Stomach (tissue), 4 donors: ENCODE results near the gene B3GNT9.

Experiments used
- EP300 ChIP-seq: sonication (generic); formaldehyde crosslinking; IDR thresholded peaks from one replicate; pipeline ENCODE4 v1.6.1; 2017; ENCODE audit warnings: antibody characterized with exemption
- POLR2A ChIP-seq, 4 donors: fragments of 450-650 bp; IDR thresholded peaks; one replicate each; pipeline ENCODE4 v1.6.1; 2016; ENCODE audit warnings: antibody characterized with exemption in 4 of 4, control low read depth in 2 of 4, mild to moderate bottlenecking in 1 of 4, moderate library complexity in 1 of 4
- TF ChIP-seq, protein P1 (sequence below), 7 experiments: fragments of 450-650 bp in 4 of 7; fragments of 200-600 bp in 3 of 7; sonication (generic) in 3 of 7; IDR thresholded peaks; one replicate each; pipeline ENCODE4 v1.5.1; 2016 to 2019; ENCODE audit warnings: antibody characterized with exemption in 7 of 7, control low read depth in 2 of 7, mild to moderate bottlenecking in 1 of 7

DNA sequence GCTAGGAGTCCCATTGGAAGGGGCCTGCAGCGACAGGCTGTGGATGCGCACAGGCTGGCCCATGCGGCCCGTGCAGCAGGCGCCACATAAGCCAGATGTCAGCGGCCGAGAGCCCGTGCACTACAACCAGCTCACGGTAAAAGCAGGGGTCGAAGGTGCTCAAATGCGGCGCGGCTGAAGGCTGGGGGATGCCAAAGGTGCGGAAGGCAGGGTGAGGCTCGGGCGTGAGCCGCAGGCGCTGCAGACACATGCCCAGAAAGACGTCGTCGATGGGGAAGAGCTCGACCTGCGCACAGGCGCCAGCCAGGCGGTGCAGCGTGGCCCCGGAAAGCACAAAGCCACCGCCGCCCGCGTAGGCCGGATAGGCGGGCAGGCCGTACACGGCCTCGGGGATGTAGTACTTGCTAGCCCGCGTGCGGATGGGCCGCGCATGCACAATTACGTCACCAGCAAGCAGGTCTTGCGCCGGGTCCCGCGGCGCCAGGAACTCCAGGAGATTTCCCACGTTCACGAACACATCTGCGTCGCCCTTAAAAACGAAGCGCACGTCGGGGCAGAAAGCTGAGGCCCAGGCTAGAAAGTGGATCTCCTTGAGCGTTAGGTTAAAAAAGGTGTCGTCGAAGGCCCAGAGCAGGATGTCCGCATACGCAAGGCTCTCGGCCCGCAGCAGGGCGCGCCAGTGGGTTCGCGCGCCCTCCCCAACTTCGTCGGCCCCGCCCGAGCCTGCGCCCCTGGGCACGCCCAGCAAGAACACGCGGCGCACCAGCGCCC is 1.3 kb downstream of the B3GNT9 start:
- TF ChIP-seq, protein P1, sequence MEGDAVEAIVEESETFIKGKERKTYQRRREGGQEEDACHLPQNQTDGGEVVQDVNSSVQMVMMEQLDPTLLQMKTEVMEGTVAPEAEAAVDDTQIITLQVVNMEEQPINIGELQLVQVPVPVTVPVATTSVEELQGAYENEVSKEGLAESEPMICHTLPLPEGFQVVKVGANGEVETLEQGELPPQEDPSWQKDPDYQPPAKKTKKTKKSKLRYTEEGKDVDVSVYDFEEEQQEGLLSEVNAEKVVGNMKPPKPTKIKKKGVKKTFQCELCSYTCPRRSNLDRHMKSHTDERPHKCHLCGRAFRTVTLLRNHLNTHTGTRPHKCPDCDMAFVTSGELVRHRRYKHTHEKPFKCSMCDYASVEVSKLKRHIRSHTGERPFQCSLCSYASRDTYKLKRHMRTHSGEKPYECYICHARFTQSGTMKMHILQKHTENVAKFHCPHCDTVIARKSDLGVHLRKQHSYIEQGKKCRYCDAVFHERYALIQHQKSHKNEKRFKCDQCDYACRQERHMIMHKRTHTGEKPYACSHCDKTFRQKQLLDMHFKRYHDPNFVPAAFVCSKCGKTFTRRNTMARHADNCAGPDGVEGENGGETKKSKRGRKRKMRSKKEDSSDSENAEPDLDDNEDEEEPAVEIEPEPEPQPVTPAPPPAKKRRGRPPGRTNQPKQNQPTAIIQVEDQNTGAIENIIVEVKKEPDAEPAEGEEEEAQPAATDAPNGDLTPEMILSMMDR (IDR thresholded peaks at IDR 0.05) = no peak
- TF ChIP-seq POLR2A (IDR thresholded peaks at IDR 0.05) (no peak), EP300 (no peak)
